ENCODE measurements around the gene HNF4A. TPM values are rescaled to one million over a fixed set of nuclear protein-coding genes. Genes with fewer than 3 reads are reported as not detected.

HNF4A gene
- total and polyA plus RNA-seq, 2 of the 13 experiments (the other 11 are each of a cell fraction or from before 2014, with no cell fraction given) = 80.9 to 169 TPM

DNA sequence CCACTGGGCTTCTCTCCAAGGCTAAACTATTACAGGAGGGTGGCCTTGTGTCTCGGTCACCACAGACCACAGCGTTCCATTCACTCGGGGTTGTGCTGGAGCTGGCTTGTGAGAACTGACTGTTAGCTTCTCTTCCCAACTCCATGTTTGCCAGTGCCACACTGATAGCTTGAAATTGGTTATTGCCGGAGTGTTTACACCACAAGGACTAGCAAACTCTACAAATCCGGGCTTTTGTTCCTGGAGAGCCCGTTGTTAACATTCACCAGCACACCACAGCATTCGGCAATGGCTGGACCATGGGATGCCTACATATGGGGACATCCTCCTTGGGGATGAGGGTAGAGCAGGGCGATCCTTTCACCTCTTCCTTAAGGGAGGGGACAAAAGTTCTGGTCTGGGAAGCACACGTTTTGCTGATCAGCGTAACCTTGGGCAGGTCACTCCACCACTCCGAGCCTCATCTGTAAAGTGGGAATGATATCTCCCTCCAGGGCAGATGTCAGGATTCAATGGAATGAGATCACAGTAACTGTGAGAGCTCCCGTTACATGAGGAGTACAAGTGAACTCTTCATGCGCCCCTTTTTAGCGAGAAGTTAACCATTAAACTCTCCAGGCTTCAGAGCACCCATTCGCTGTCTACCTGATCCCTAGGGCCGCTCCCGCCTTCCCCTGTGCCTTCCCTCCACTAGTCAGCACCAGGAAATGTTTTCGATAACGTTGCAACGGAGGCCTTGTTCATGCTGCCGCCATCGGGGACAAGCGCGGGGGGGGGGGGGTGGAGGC is 78.4 kb downstream of the HNF4A start (continued):
- TF ChIP-seq KLF13 (CRISPR knock-in tag; IDR thresholded peaks at IDR 0.05) (no peak), ATF1 (CRISPR knock-in tag; IDR thresholded peaks at IDR 0.05) (no peak), ZBTB7B (CRISPR knock-in tag; IDR thresholded peaks at IDR 0.05) (no peak; the same call in 1 of the 2 replicates), ZNF781 (CRISPR knock-in tag; IDR thresholded peaks at IDR 0.05; ENCODE audit: borderline replicate concordance, not compliant biosample characterization) (no peak), MAZ (IDR thresholded peaks at IDR 0.05; ENCODE audit: borderline replicate concordance, low read depth, low read length) (peak; percentile 66), MAZ (CRISPR knock-in tag; IDR thresholded peaks at IDR 0.05; ENCODE audit: low read depth) (peak; percentile 23; the same call in 1 of the 2 replicates), ZNF746 (CRISPR knock-in tag; IDR thresholded peaks at IDR 0.05) (no peak; the same call in 1 of the 2 replicates), MYNN (CRISPR knock-in tag; IDR thresholded peaks at IDR 0.05; ENCODE audit: low read depth) (0 out of 2 replicates have a peak, but pooled peaks have one; percentile 51), ZNF616 (CRISPR knock-in tag; IDR thresholded peaks at IDR 0.05; ENCODE audit: low read depth) (no peak), SUZ12 (IDR thresholded peaks at IDR 0.05; ENCODE audit: low read depth, low read length) (no peak), MYC (CRISPR knock-in tag; IDR thresholded peaks at IDR 0.05; ENCODE audit: borderline replicate concordance) (peak; percentile 41), ZNF614 (CRISPR knock-in tag; IDR thresholded peaks at IDR 0.05; ENCODE audit: borderline replicate concordance) (no peak; the same call in none of the 2 replicates)
- TF ChIP-seq, protein P1, sequence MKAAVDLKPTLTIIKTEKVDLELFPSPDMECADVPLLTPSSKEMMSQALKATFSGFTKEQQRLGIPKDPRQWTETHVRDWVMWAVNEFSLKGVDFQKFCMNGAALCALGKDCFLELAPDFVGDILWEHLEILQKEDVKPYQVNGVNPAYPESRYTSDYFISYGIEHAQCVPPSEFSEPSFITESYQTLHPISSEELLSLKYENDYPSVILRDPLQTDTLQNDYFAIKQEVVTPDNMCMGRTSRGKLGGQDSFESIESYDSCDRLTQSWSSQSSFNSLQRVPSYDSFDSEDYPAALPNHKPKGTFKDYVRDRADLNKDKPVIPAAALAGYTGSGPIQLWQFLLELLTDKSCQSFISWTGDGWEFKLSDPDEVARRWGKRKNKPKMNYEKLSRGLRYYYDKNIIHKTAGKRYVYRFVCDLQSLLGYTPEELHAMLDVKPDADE (CRISPR knock-in tag; IDR thresholded peaks at IDR 0.05) = no peak
- TF ChIP-seq, protein P2, sequence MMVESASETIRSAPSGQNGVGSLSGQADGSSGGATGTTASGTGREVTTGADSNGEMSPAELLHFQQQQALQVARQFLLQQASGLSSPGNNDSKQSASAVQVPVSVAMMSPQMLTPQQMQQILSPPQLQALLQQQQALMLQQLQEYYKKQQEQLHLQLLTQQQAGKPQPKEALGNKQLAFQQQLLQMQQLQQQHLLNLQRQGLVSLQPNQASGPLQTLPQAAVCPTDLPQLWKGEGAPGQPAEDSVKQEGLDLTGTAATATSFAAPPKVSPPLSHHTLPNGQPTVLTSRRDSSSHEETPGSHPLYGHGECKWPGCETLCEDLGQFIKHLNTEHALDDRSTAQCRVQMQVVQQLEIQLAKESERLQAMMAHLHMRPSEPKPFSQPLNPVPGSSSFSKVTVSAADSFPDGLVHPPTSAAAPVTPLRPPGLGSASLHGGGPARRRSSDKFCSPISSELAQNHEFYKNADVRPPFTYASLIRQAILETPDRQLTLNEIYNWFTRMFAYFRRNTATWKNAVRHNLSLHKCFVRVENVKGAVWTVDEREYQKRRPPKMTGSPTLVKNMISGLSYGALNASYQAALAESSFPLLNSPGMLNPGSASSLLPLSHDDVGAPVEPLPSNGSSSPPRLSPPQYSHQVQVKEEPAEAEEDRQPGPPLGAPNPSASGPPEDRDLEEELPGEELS (CRISPR knock-in tag; IDR thresholded peaks at IDR 0.05) = peak; percentile 39; the same call in 1 of the 2 replicates
- TF ChIP-seq, protein P3, sequence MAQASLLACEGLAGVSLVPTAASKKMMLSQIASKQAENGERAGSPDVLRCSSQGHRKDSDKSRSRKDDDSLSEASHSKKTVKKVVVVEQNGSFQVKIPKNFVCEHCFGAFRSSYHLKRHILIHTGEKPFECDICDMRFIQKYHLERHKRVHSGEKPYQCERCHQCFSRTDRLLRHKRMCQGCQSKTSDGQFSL (CRISPR knock-in tag; IDR thresholded peaks at IDR 0.05) = peak; percentile 94; the same call in 1 of the 2 replicates
- TF ChIP-seq, protein P4, sequence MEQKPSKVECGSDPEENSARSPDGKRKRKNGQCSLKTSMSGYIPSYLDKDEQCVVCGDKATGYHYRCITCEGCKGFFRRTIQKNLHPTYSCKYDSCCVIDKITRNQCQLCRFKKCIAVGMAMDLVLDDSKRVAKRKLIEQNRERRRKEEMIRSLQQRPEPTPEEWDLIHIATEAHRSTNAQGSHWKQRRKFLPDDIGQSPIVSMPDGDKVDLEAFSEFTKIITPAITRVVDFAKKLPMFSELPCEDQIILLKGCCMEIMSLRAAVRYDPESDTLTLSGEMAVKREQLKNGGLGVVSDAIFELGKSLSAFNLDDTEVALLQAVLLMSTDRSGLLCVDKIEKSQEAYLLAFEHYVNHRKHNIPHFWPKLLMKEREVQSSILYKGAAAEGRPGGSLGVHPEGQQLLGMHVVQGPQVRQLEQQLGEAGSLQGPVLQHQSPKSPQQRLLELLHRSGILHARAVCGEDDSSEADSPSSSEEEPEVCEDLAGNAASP (CRISPR knock-in tag; IDR thresholded peaks at IDR 0.05; ENCODE audit: borderline replicate concordance) = 0 out of 2 replicates have a peak, but pooled peaks have one; percentile 16
- TF ChIP-seq, protein P5, sequence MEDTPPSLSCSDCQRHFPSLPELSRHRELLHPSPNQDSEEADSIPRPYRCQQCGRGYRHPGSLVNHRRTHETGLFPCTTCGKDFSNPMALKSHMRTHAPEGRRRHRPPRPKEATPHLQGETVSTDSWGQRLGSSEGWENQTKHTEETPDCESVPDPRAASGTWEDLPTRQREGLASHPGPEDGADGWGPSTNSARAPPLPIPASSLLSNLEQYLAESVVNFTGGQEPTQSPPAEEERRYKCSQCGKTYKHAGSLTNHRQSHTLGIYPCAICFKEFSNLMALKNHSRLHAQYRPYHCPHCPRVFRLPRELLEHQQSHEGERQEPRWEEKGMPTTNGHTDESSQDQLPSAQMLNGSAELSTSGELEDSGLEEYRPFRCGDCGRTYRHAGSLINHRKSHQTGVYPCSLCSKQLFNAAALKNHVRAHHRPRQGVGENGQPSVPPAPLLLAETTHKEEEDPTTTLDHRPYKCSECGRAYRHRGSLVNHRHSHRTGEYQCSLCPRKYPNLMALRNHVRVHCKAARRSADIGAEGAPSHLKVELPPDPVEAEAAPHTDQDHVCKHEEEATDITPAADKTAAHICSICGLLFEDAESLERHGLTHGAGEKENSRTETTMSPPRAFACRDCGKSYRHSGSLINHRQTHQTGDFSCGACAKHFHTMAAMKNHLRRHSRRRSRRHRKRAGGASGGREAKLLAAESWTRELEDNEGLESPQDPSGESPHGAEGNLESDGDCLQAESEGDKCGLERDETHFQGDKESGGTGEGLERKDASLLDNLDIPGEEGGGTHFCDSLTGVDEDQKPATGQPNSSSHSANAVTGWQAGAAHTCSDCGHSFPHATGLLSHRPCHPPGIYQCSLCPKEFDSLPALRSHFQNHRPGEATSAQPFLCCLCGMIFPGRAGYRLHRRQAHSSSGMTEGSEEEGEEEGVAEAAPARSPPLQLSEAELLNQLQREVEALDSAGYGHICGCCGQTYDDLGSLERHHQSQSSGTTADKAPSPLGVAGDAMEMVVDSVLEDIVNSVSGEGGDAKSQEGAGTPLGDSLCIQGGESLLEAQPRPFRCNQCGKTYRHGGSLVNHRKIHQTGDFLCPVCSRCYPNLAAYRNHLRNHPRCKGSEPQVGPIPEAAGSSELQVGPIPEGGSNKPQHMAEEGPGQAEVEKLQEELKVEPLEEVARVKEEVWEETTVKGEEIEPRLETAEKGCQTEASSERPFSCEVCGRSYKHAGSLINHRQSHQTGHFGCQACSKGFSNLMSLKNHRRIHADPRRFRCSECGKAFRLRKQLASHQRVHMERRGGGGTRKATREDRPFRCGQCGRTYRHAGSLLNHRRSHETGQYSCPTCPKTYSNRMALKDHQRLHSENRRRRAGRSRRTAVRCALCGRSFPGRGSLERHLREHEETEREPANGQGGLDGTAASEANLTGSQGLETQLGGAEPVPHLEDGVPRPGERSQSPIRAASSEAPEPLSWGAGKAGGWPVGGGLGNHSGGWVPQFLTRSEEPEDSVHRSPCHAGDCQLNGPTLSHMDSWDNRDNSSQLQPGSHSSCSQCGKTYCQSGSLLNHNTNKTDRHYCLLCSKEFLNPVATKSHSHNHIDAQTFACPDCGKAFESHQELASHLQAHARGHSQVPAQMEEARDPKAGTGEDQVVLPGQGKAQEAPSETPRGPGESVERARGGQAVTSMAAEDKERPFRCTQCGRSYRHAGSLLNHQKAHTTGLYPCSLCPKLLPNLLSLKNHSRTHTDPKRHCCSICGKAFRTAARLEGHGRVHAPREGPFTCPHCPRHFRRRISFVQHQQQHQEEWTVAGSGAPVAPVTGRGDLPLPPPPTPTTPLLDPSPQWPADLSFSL (CRISPR knock-in tag; IDR thresholded peaks at IDR 0.05) = no peak
